ENCODE data around the gene DSCAM.
A peak's percentile ranks its signal among the peaks of the same experiment; 100 is the strongest.
"Not testable (repeated sequence)": the region's sequence is repeated elsewhere in the genome, so short reads cannot be mapped to it uniquely, and the experiment has no call there.

The DSCAM gene

GRCh38 chr21:40051801-40052200 lies 795.2 kb downstream of the DSCAM start:
- DNase-seq (ENCODE audit: low spot score) = no peak

DNA sequence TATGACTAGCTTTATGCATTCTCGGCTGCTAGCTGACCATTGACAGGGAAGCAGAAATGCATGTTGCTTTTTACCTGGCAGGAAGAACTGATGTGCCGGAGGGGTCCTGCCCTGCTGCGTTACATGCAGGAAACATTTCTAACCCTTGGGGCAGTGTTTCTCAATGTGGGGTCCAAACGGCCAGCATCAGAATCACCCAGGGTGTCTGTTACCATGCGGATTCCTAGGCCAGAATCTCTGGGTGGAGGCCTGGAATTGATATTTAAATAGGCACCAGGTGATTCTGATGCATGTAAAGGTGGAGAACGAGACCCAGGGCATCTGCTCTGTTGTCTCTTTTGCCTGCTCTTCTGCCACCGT lies 797.0 kb downstream of the DSCAM start:
- DNase-seq (ENCODE audit: low spot score) = no peak

- DNase-seq (ENCODE audit: low spot score) = peak; percentile 36
These were observed 797.7 kb downstream of the DSCAM start for GRCh38 chr21:40049031-40049930.

- DNase-seq (ENCODE audit: low spot score) = no peak
These were observed 798.8 kb downstream of the DSCAM start for GRCh38 chr21:40047993-40048730.

GRCh38 chr21:40047211-40047610 lies 799.7 kb downstream of the DSCAM start:
- DNase-seq (ENCODE audit: low spot score) = no peak

- no peak for DNase-seq (ENCODE audit: low spot score)
These were observed 803.1 kb downstream of the DSCAM start for GRCh38 chr21:40043866-40044265.

DNA sequence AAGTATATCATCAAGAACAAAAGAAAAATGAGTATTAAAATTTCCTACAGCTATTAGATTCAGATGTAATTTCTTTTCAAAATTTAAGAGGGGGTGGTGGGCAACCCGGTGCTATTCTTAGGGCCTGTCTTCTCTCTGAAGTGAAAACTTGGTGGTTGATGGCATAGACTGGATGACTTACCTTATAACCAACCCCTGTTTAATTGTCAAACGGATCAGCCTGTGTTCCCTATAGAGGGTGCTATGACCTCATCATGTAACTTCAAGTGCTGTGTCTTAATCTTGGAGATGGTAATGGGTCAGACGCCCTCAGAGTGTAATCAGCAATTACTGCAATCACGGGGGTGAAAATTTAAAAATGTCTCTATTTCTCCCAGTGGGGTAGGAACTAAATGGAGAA lies 803.5 kb downstream of the DSCAM start:
- DNase-seq (ENCODE audit: low spot score) = no peak

DNA sequence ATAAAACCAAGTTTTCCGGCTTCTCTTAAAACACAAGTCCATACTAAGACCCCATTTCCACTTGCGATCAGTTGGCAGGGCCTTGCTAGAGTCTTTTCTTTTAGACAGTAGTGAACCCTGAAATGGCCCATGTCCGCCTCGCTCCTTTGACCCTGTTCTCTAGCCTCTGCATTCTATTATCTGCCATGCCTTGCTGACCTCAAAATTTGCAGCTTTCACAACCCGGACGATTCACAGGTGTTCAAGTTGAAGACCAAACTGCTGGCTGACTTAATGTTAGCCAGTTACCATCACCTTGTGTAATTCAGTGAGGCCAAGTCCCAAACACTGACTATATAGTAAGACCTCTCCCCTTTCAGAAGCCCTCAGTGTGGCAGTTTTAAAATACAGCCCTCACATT lies 805.5 kb downstream of the DSCAM start:
- DNase-seq (ENCODE audit: low spot score) = no peak

GRCh38 chr21:40033156-40033782 lies 813.7 kb downstream of the DSCAM start:
- DNase-seq (ENCODE audit: low spot score) = not testable (repeated sequence)

DNA sequence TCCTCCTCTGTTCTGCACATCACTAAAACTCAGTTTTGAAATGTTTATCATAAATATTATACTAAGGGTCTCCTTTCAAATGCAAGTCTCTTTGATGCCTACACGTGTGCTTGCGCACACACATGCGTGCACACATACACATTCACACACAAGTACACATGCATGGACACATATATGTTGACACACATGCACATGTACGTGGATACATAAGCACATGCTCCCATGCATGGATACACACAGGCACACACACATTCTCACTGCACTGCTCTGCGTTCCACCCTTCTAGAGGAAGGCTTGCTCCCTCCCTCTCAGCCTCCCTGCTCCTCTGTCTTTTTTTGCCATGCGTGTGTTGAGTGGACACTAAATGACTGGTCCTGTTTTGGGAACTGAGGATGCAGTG lies 817.1 kb downstream of the DSCAM start:
- DNase-seq (ENCODE audit: low spot score) = no peak

DNA sequence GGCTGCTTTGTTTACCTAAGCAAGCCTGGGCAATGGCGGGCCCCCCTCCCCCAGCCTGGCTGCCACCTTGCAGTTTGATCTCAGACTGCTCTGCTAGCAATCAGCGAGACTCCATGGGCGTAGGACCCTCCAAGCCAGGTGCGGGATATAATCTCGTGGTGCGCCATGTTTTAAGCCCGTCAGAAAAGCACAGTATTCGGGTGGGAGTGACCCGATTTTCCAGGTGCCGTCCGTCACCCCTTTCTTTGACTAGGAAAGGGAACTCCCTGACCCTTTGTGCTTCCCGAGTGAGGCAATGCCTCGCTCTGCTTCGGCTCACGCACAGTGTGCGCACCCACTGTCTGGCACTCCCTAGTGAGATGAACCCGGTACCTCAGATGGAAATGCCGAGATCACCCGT lies 818.6 kb downstream of the DSCAM start:
- not testable (repeated sequence) for DNase-seq (ENCODE audit: low spot score)

GRCh38 chr21:40021558-40022351 lies 825.2 kb downstream of the DSCAM start:
- no peak for DNase-seq (ENCODE audit: low spot score)

- DNase-seq (ENCODE audit: low spot score) = no peak
These were observed 826.3 kb downstream of the DSCAM start for GRCh38 chr21:40020651-40021050.

DNA sequence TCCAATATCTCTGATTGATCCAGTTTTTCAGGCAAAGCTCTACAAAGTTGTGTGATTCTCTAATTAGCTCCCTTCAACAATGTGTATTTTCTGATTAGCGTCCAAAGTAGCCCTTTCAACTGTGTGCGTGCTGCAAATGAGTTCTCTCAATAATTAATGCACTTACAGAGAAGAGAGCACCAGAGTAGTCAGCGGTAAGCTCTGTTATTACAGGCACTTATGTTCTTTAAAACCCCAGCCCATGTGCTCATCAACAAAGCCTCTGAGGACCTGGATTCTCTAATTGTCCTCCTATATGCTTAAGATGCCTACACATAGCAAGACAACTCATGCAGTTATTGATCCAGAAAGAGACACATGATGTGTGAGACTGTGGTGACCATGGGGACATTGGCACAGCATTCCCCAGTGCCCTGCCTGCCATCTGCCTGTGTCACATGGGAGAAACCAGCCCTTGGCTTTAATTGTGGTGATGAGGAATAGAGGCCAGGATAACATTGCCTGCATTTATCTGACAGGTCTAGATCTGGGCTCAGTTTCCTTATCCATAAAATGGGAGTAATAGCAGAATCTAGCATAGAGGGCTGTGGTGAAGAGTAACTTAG lies 828.0 kb downstream of the DSCAM start:
- no peak for DNase-seq (ENCODE audit: low spot score)

DNA sequence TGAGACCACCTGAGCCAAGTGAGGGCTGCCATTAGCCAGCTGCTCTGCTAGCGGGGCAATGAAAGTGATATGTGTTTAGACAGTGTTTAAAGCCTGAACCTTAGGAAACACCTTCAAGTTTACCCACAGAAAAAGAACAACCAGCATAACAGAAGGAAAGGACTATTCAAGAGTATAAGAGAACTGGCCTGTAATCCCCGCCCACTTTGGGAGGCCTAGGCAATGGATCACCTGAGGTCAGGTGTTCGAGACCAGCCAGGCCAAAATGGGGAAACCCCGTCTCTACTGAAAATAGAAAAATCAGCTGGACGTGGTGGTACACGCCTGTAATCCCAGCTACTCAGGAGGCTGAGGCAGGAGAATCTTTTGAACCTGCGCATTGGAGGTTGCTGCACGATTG lies 830.3 kb downstream of the DSCAM start:
- DNase-seq (ENCODE audit: low spot score) = no peak

- no peak for DNase-seq (ENCODE audit: low spot score)
These were observed 830.7 kb downstream of the DSCAM start for GRCh38 chr21:40016234-40016633.

DNA sequence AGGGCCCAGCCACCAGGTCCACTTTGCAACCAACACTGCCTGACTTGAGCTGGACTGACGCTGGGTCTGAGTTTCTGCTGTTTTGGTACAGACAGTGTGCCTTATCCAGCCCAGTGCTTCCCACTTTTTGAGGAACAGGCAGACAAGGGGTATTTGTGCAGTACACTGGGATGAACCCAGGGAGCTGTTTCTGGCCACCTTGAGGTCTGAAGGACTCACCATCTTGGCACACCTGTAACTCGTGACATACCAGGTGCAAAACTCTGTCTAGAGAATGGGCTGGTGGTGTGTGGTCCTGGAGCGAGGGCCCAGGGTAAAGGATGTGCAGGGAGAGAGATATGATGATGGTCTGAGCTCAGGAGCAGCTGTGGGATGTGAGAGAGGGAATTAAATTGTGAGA lies 831.1 kb downstream of the DSCAM start:
- no peak for DNase-seq (ENCODE audit: low spot score)

DNA sequence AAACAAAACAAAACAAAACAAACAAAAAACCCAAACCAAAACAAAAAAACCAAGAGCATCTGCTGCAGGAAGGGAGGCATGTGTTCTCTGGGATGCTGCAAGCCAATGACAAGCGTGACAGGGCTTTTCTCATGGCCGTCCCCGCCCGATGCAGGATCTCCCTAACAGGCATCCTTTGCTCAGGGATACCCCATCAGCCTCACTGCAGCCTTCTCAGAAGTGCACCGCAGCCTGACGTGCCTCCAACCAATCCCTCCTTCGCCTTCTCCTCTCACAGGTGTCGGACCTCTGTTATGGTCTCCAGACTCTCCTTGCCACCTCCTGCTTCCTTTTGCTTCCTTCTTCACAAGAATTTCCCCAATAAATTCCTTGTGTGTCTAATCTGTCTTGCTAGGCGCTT lies 832.6 kb downstream of the DSCAM start:
- no peak for DNase-seq (ENCODE audit: low spot score)

GRCh38 chr21:40013001-40013735 lies 833.8 kb downstream of the DSCAM start:
- DNase-seq (ENCODE audit: low spot score) = no peak

- no peak for DNase-seq (ENCODE audit: low spot score)
These were observed 835.6 kb downstream of the DSCAM start for GRCh38 chr21:40011371-40011770.

DNA sequence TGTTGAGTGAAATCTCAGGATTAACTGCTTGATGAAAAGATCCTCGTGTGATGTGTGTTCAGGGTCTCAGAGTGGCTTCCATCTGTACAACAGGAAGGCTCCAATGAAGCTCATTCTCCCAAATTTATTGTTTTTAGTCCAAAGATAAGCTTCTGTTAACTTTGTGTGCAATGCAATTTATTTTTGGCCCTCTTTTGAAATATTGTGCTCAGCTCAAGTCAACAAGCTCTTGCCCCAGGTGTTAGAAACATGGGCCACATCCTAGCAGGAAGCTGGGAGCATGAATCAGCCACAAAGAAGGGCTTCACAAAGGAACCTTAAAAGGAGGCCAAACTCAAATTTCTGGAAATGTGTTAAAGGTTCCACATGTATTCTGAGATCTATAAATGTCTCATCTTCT lies 844.0 kb downstream of the DSCAM start:
- no peak for DNase-seq (ENCODE audit: low spot score)

All from AG08396 (cell line).